ENCODE results near the gene CRIM1. TPM values are rescaled to one million over a fixed set of nuclear protein-coding genes. Genes with fewer than 3 reads are reported as not detected.

Gene CRIM1
- total and polyA plus RNA-seq, 4 donors = 2.2 to 22.1 (median 9.6) TPM

DNA sequence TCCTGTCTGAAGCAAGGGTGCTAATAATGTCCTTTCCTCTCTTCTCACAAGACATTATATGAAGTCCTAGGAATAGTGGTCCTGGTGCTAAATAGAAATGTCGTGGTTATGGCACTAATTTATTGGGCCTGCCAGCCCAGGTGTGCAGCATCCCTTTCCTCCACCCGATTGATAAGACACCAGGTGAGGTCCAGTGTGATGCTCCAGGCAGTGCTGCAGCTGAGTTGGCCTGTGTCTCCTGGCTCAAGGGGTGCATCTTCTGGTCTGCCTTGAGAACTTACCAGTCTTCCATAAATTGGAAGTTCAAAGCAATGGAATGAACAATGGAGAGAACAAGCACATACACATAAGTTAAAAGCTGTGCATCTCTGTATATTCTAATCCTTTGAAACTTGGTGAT lies 26.9 kb downstream of the CRIM1 start:
- no peaks in the 10 kb centered on the region for H3K27me3 ChIP-seq (ENCODE audit: control insufficient read depth in 4 of 4, insufficient read depth in 4 of 4, low read length in 3 of 4)
- 52% methylated on average over 2 of the region's 2 CpGs for WGBS

DNA sequence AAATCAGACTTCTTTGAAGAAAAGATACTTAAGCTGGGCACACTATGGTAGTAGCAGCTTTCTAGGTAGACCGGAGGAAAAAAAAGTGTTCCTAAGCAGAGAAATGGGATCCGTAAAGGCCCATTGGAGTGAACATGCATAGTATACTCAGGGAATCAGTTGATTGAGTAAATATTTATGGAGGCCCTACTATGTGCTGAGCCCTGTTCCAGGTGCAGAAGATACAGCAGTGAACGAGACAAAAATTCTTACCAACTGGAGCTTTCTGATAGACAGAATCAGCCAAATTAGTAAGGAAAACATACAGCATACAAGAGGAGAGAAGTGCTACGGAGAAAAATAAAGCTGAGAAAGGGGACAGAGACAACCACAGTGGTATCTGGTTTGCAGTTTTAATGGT lies 28.1 kb downstream of the CRIM1 start:
- Histone ChIP-seq H3K36me3 (ENCODE audit: control insufficient read depth in 4 of 4, insufficient read depth in 3 of 4, low read depth in 1 of 4, low read length in 3 of 4) (no peaks in the 10 kb centered on the region), H3K27ac (ENCODE audit: low read depth in 1 of 2, low read length in 2 of 2) (no peak overlapping the region), H3K9ac (ENCODE audit: low read depth in 1 of 2, low read length in 2 of 2) (no peak overlapping the region), H3K27me3 (ENCODE audit: control insufficient read depth in 4 of 4, insufficient read depth in 4 of 4, low read length in 3 of 4) (no peaks in the 10 kb centered on the region), H3K9me3 (ENCODE audit: control insufficient read depth in 4 of 4, low read length in 3 of 4) (no peaks in the 10 kb centered on the region), H3K4me1 (ENCODE audit: control insufficient read depth in 4 of 4, insufficient read depth in 4 of 4, low read length in 3 of 4) (peaks cover 0 to 10% (median 2%) of the 10 kb centered on the region in 4 donors), H3K4me3 (ENCODE audit: low read depth in 1 of 3, low read length in 3 of 3) (no peak overlapping the region)
- WGBS = 96% methylated on average over 4 of the region's 4 CpGs
- TF ChIP-seq SP1 (IDR thresholded peaks at IDR 0.05) (no peak), FOXA2 (IDR thresholded peaks at IDR 0.05) (no peak), HNF4A (conservative IDR thresholded peaks at IDR 0.05) (no peak), GABPA (IDR thresholded peaks at IDR 0.05 in 1 of 2, conservative IDR thresholded peaks at IDR 0.05 in 1 of 2) (no peak), NR2F2 (IDR thresholded peaks at IDR 0.05) (no peak), RAD21 (IDR thresholded peaks at IDR 0.05) (no peak), EGR1 (IDR thresholded peaks at IDR 0.05; ENCODE audit: low read depth in 2 of 2) (no peak), JUND (IDR thresholded peaks at IDR 0.05) (no peak), TAF1 (conservative IDR thresholded peaks at IDR 0.05) (no peak)
- TF ChIP-seq, protein P1, sequence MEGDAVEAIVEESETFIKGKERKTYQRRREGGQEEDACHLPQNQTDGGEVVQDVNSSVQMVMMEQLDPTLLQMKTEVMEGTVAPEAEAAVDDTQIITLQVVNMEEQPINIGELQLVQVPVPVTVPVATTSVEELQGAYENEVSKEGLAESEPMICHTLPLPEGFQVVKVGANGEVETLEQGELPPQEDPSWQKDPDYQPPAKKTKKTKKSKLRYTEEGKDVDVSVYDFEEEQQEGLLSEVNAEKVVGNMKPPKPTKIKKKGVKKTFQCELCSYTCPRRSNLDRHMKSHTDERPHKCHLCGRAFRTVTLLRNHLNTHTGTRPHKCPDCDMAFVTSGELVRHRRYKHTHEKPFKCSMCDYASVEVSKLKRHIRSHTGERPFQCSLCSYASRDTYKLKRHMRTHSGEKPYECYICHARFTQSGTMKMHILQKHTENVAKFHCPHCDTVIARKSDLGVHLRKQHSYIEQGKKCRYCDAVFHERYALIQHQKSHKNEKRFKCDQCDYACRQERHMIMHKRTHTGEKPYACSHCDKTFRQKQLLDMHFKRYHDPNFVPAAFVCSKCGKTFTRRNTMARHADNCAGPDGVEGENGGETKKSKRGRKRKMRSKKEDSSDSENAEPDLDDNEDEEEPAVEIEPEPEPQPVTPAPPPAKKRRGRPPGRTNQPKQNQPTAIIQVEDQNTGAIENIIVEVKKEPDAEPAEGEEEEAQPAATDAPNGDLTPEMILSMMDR (IDR thresholded peaks at IDR 0.05; ENCODE audit: low read depth, low read length, missing input control) = no peak
- TF ChIP-seq, protein P2, sequence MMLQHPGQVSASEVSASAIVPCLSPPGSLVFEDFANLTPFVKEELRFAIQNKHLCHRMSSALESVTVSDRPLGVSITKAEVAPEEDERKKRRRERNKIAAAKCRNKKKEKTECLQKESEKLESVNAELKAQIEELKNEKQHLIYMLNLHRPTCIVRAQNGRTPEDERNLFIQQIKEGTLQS (IDR thresholded peaks at IDR 0.05) = no peak
- TF ChIP-seq, protein P3, sequence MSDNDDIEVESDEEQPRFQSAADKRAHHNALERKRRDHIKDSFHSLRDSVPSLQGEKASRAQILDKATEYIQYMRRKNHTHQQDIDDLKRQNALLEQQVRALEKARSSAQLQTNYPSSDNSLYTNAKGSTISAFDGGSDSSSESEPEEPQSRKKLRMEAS (IDR thresholded peaks at IDR 0.05) = no peak
- TF ChIP-seq, protein P4, sequence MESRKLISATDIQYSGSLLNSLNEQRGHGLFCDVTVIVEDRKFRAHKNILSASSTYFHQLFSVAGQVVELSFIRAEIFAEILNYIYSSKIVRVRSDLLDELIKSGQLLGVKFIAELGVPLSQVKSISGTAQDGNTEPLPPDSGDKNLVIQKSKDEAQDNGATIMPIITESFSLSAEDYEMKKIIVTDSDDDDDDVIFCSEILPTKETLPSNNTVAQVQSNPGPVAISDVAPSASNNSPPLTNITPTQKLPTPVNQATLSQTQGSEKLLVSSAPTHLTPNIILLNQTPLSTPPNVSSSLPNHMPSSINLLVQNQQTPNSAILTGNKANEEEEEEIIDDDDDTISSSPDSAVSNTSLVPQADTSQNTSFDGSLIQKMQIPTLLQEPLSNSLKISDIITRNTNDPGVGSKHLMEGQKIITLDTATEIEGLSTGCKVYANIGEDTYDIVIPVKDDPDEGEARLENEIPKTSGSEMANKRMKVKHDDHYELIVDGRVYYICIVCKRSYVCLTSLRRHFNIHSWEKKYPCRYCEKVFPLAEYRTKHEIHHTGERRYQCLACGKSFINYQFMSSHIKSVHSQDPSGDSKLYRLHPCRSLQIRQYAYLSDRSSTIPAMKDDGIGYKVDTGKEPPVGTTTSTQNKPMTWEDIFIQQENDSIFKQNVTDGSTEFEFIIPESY (IDR thresholded peaks at IDR 0.05) = no peak
- DNase-seq (ENCODE audit: low spot score) = no peak

More for the DNA sequence above, 26.9 kb downstream of the CRIM1 start:
- Histone ChIP-seq H3K4me1 (ENCODE audit: control insufficient read depth in 4 of 4, insufficient read depth in 4 of 4, low read length in 3 of 4) (peaks cover 0 to 10% (median 2%) of the 10 kb centered on the region in 4 donors), H3K9ac (ENCODE audit: low read depth in 1 of 2, low read length in 2 of 2) (no peak overlapping the region), H3K9me3 (ENCODE audit: control insufficient read depth in 4 of 4, low read length in 3 of 4) (no peaks in the 10 kb centered on the region), H3K36me3 (ENCODE audit: control insufficient read depth in 4 of 4, insufficient read depth in 3 of 4, low read depth in 1 of 4, low read length in 3 of 4) (no peaks in the 10 kb centered on the region), H3K27ac (ENCODE audit: low read depth in 1 of 2, low read length in 2 of 2) (no peak overlapping the region), H3K4me3 (ENCODE audit: low read depth in 1 of 3, low read length in 3 of 3) (no peak overlapping the region)
- no peak for DNase-seq (ENCODE audit: low spot score)
- TF ChIP-seq, protein P1 (IDR thresholded peaks at IDR 0.05; ENCODE audit: low read depth, low read length, missing input control) = no peak
- no peak for TF ChIP-seq NR2F2 (IDR thresholded peaks at IDR 0.05)
- TF ChIP-seq JUND (IDR thresholded peaks at IDR 0.05) = no peak
- TF ChIP-seq, protein P4 (IDR thresholded peaks at IDR 0.05) = no peak
- TF ChIP-seq FOXA2 (IDR thresholded peaks at IDR 0.05) = no peak
